ENCODE data around the gene TMEM134.
A peak's percentile ranks its signal among the peaks of the same experiment; 100 is the strongest.

TMEM134 gene

DNA sequence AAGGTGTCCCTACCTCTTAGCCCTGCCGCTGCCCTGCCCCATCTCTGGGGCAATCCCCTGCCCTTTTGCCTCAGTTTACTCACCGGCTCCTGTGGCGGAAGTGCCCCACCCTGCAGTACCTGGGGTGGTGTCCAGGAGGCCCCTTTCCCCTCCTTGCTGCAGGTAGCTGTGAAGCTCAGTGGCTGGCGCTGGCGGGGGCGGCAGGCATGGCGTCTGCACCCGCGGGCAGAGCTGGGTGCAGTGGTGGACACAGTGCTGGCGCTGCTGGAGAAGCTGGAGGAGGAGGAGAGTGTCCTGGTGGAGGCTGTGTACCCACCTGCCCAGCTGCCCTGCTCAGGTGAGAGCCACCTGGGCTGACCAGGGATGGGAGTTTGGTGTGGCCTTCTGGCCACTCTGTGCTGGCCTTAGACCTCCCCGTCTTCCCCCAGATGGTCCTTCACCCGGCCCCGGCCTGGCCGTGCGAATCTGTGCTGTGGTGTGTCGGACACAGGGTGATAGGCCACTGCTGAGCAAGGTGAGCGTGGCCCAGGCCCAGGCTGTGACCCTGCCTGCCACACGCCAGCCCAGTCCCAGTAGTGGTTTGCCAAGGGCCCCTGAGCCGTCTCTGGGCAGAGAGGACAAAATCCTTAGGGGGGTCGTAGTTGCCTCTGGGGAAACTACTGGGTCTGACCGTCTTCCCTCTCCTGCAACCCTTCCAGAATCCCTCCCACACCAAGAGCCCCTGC lies 49.6 kb downstream of the TMEM134 start:
- no peak for DNase-seq (ENCODE audit: low read depth)
- H3K4me3 ChIP-seq (ENCODE audit: low read depth, low read length), result no peak overlapping the region; the same call in 1 of the 2 replicates
- TF ChIP-seq, protein P1, sequence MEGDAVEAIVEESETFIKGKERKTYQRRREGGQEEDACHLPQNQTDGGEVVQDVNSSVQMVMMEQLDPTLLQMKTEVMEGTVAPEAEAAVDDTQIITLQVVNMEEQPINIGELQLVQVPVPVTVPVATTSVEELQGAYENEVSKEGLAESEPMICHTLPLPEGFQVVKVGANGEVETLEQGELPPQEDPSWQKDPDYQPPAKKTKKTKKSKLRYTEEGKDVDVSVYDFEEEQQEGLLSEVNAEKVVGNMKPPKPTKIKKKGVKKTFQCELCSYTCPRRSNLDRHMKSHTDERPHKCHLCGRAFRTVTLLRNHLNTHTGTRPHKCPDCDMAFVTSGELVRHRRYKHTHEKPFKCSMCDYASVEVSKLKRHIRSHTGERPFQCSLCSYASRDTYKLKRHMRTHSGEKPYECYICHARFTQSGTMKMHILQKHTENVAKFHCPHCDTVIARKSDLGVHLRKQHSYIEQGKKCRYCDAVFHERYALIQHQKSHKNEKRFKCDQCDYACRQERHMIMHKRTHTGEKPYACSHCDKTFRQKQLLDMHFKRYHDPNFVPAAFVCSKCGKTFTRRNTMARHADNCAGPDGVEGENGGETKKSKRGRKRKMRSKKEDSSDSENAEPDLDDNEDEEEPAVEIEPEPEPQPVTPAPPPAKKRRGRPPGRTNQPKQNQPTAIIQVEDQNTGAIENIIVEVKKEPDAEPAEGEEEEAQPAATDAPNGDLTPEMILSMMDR (IDR thresholded peaks at IDR 0.05; ENCODE audit: control insufficient read depth, extremely low read depth, insufficient read depth), result no peak

DNA sequence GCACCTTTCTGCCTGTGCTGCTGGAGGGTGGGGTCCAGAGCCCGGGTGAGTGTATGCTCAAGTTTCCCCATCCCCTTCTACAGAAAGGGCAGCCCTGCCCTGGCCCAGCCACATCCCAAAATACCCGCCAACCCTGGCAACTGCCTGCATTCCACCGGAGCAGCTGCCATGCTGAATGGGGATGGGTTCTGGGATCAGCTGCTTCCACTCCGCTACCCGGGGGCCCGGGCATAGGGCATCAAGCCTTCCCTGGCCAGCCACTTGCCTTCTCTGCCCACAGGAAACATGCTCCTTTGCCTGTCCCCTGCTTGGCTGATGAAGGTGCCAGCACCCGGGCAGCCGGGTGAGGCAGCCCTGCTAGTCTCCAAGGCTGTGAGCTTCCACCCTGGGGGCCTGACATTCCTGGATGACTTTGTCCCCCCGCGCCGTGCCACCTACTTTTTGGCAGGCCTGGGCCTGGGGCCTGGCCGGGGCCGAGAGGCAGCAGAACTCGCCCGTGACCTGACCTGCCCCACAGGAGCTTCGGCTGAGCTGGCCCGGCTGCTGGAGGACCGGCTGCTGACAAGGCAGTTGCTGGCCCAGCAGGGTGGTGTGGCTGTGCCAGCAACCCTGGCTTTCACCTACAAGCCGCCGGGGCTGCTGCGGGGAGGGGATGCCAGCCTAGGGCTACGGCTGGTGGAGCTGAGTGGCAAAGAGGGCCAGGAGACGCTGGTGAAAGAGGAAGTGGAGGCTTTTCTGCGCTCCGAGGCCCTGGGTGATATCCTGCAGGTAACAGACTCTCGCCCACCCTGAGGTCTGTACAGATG lies 50.4 kb downstream of the TMEM134 start:
- peak; percentile 52 for DNase-seq (ENCODE audit: low read depth)
- TF ChIP-seq, protein P1 (IDR thresholded peaks at IDR 0.05; ENCODE audit: control insufficient read depth, extremely low read depth, insufficient read depth), result no peak
- H3K4me3 ChIP-seq (ENCODE audit: low read depth, low read length), result peak overlapping the region; percentile 21

DNA sequence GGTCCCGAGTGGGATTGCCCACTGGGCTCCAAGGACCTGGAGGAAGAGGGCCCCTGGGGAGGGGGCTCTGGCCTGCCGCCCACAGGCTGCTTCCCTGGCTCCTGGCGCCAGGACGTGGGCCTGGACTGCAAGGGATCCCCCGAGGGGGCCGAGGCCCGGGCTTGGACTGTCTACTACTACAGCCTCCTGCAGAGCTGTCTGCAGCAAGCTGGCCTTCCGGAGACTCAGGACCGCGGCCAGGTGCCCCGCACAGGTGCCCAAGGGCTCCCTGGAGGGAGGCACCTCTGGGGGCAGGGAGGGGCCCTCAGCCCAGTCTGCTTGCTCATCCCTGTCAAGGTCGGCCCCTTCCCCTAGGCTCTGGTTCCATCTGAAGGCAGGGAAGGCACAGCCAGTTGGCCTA lies 51.6 kb downstream of the TMEM134 start:
- no peak for DNase-seq (ENCODE audit: low read depth)
- TF ChIP-seq, protein P1 (IDR thresholded peaks at IDR 0.05; ENCODE audit: control insufficient read depth, extremely low read depth, insufficient read depth), result no peak

DNA sequence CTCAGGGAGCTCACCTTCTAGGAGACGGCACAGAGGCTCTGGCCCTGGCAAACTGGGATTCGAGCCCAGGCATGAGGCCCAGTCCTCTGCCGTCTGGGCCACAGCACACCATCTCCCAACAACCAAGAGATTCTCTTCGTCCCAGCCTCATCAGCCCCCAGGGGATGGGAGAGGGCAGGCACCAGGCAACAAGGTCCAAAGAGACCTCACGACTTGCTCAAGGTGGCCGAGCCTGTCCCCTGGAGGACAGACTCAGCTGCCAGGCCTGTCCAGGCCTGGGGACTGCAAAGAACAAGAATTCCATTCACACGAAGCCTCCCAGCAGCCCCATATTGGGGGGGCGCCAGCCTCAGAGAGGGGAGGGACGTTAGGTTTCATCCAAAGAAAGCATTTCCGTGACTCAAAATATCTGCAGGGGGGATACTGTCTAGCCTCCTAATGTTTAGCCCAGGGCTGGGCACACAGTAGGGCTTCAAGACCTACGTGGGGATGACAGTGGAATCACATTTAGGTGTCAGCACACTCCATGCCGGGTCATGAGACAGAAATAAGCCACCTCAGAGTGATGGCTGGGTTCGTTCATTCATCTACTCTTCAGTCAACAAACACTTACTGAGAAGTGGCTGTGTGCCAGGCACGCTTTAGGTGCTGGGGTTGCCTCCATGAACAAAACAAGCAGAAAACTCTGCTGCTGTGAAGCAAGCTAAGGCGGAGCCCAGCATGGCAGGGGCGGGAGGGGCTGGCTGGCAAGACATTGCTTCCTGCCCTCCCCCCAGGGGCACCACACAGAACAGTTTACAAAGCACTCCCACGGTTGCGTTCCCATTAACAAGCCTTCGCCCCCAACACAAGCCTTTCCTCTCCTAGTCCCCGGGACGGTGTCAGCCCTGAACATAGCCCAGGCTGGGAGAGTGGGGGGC lies 52.4 kb downstream of the TMEM134 start:
- DNase-seq (ENCODE audit: low read depth), result peak; percentile 59

More for the DNA sequence above, 51.6 kb downstream of the TMEM134 start:
- H3K4me3 ChIP-seq (ENCODE audit: low read depth, low read length), result no peak overlapping the region

DNA sequence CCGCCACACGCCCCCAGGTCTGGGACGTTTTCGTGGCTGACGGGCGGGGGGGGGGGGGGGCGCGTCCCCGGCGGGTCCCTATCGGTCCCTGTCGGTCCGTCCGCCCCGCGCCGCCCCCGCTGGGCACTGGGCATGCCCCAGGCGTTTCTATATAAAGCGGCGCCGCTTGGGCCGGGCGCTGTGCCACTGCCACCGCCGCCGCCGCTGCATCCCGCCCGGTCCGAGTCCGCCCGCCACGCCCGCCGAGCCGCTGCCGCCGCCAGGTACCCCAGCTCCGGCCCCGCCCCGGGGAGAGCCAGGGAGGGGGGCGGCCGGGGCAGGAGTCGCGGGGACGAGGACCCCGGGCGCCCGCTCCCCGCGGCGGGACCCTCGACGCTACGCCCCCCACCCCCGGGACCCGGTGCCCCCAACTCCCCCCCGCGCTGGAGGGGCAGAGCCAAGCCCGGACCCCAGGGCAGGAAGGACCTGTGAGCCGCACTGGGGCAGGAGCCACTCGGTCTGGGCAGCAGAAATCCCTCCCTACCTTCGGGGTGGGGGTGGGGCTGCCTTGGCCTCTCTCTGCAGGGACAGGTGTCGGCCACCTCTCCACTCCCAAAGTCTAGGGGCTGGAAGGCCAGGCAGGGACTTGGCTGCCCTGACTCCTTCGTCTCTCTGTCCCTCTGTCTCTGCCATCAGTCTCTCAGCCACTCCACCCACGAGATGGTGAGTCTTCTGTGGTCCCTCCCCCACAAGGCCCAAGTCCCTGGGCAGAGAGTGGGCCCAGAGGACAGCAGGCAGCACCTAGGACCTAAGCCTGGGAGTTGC lies 53.3 kb downstream of the TMEM134 start, which contains the start of gene CARNS1:
TSS of gene CARNS1 (plus strand) at position 178 of the 804 bp plus-strand sequence. CDS start at position 700, 522 bp downstream.
- TF ChIP-seq, protein P1 (IDR thresholded peaks at IDR 0.05; ENCODE audit: control insufficient read depth, extremely low read depth, insufficient read depth), result no peak
- peak within 1 kb of the TSS; percentile 41 for H3K4me3 ChIP-seq (ENCODE audit: low read depth, low read length)
- DNase-seq (ENCODE audit: low read depth), result no peak

More for the DNA sequence above, 52.4 kb downstream of the TMEM134 start:
- no peak overlapping the region for H3K4me3 ChIP-seq (ENCODE audit: low read depth, low read length)
- TF ChIP-seq, protein P1 (IDR thresholded peaks at IDR 0.05; ENCODE audit: control insufficient read depth, extremely low read depth, insufficient read depth), result no peak

All from LNCaP clone FGC (cell line).